Upper lobe of left lung (tissue), 6 donors: ENCODE data around the gene TMEM131L. TPM values are rescaled to one million over a fixed set of nuclear protein-coding genes. Genes with fewer than 3 reads are reported as not detected.

Source experiments
- ATAC-seq, 2 donors: fragments of 200-7000 bp; cut with Tn5 transposase; one replicate each; pipeline ENCODE4 v1.9.1; 2022; ENCODE audit warnings: mild to moderate bottlenecking in 2 of 2, moderate library complexity in 2 of 2; ENCODE audit not compliant: low FRiP score in 2 of 2
- DNase-seq, 2 donors: peaks; one replicate each; pipeline ENCODE4 v3.0.0-alpha.2; 2019 to 2020
- H3K27ac ChIP-seq, 4 donors: fragments of 200-600 bp; sonication (generic); one replicate each; pipeline ENCODE4 v1.5.1; 2016 to 2019
- H3K27me3 ChIP-seq, 4 donors: fragments of 200-600 bp; sonication (generic); one replicate each; pipeline ENCODE4 v1.5.1; 2017 to 2019
- H3K36me3 ChIP-seq, 4 donors: fragments of 200-600 bp; sonication (generic); one replicate each; pipeline ENCODE4 v1.5.1; 2016 to 2019
- H3K4me1 ChIP-seq, 4 donors: fragments of 200-600 bp; sonication (generic); one replicate each; pipeline ENCODE4 v1.5.1; 2018 to 2019
- H3K4me3 ChIP-seq, 4 donors: fragments of 200-600 bp; sonication (generic); one replicate each; pipeline ENCODE4 v1.5.1; 2017 to 2019; ENCODE audit warnings: mild to moderate bottlenecking in 2 of 4, moderate library complexity in 1 of 4
- H3K9me3 ChIP-seq, 4 donors: fragments of 200-600 bp; sonication (generic); one replicate each; pipeline ENCODE4 v1.5.1; 2018 to 2019
- CTCF ChIP-seq, 6 experiments: fragments of 450-650 bp in 4 of 6; fragments of 200-600 bp in 2 of 6; sonication (generic) in 2 of 6; IDR thresholded peaks; one replicate each; pipeline ENCODE4 v1.5.1; 2016 to 2019; ENCODE audit warnings: antibody characterized with exemption in 6 of 6
- EP300 ChIP-seq, 4 donors: sonication (generic); formaldehyde crosslinking; IDR thresholded peaks; one replicate each; pipeline ENCODE4 v1.5.1; 2017; ENCODE audit warnings: antibody characterized with exemption in 4 of 4, control low read depth in 2 of 4
- POLR2A ChIP-seq, 4 donors: fragments of 450-650 bp; IDR thresholded peaks; one replicate each; pipeline ENCODE4 v1.5.1; 2016 to 2017; ENCODE audit warnings: antibody characterized with exemption in 4 of 4, mild to moderate bottlenecking in 2 of 4
- POLR2AphosphoS5 ChIP-seq, 2 donors: sonication (generic); formaldehyde crosslinking; IDR thresholded peaks; one replicate each; pipeline ENCODE4 v1.5.1; 2017; ENCODE audit warnings: antibody characterized with exemption in 2 of 2
- WGBS, 2 donors: methylation state at CpG; one replicate each; pipeline ENCODE4 v1.1.5; 2017 to 2018; 5-methylcytosine and 5-hydroxymethylcytosine counted together
- total RNA-seq, 6 donors: library from RNA; depleted of rRNA in 4 of 6; stranded (reverse); fragments of >200 nt in 4 of 6; gene quantifications; one replicate each; pipeline versions ENCODE4 v1.1.0 to v1.2.1, GENCODE V29; 2016 to 2021
- donor health status: DM: no; HTN: no; CAD: no; lungs with moderate emphysema.
- donor health status: DM: no; HTN: yes; CAD: no; lungs with severe emphysema.

Gene TMEM131L
- total RNA-seq, 6 donors from 2014 or later: 12.3 to 28.8 (median 19.5) TPM

- ATAC-seq (no peak), DNase-seq (no peak)
- 82 to 84% methylated on average over 7 of the region's 7 CpGs for WGBS, 2 donors
- no peak overlapping the region for H3K27ac ChIP-seq
- no peak overlapping the region for H3K4me3 ChIP-seq
- peaks cover 0 to 3% (median 0%) of the 10 kb centered on the region in 4 donors for H3K9me3 ChIP-seq
- H3K36me3 ChIP-seq: peaks cover 3 to 6% (median 4%) of the 10 kb centered on the region in 4 donors
- TF ChIP-seq EP300 (IDR thresholded peaks at IDR 0.05) (no peak), CTCF (IDR thresholded peaks at IDR 0.05) (no peak), POLR2AphosphoS5 (IDR thresholded peaks at IDR 0.05) (no peak), POLR2A (IDR thresholded peaks at IDR 0.05) (no peak)
- H3K27me3 ChIP-seq: no peaks in the 10 kb centered on the region
- H3K4me1 ChIP-seq: peaks cover 0 to 6% (median 2%) of the 10 kb centered on the region in 4 donors
Measured at GRCh38 chr4:153641532-153641931, 175.4 kb downstream of the TMEM131L start.

GRCh38 chr4:153643406-153644383 lies 177.5 kb downstream of the TMEM131L start:
- no peak for TF ChIP-seq EP300 (IDR thresholded peaks at IDR 0.05)
- TF ChIP-seq POLR2A (IDR thresholded peaks at IDR 0.05): no peak
- peak in 5 of 6 experiments; percentile 22 to 54 (median 46) for TF ChIP-seq CTCF (IDR thresholded peaks at IDR 0.05)
- Histone ChIP-seq H3K36me3 (no peaks in the 10 kb centered on the region), H3K27me3 (no peaks in the 10 kb centered on the region), H3K27ac (peak overlapping the region in 1 of 4 donors; percentile 35), H3K9me3 (peaks cover 0 to 3% (median 0%) of the 10 kb centered on the region in 4 donors), H3K4me1 (peaks cover 0 to 6% (median 2%) of the 10 kb centered on the region in 4 donors), H3K4me3 (no peak overlapping the region)
- peak in 1 of 2 donors; percentile 54 for DNase-seq
- 75 to 81% methylated on average over 9 of the region's 9 CpGs for WGBS, 2 donors
- ATAC-seq: peak in 1 of 2 donors; percentile 75

- peak in 1 of 6 experiments; percentile 7 for TF ChIP-seq CTCF (IDR thresholded peaks at IDR 0.05)
- TF ChIP-seq EP300 (IDR thresholded peaks at IDR 0.05): no peak
- TF ChIP-seq POLR2AphosphoS5 (IDR thresholded peaks at IDR 0.05): no peak
- ATAC-seq: no peak
Measured at GRCh38 chr4:153645183-153645582, 179.0 kb downstream of the TMEM131L start.

GRCh38 chr4:153646261-153646660 lies 180.1 kb downstream of the TMEM131L start:
- DNase-seq (no peak), ATAC-seq (no peak)
- H3K36me3 ChIP-seq: no peaks in the 10 kb centered on the region
- H3K27ac ChIP-seq: no peak overlapping the region
- no peak overlapping the region for H3K4me3 ChIP-seq
- H3K4me1 ChIP-seq: peaks cover 0 to 11% (median 8%) of the 10 kb centered on the region in 4 donors
- 63 to 71% methylated on average over 1 of the region's 1 CpG for WGBS, 2 donors
- TF ChIP-seq EP300 (IDR thresholded peaks at IDR 0.05) (no peak), CTCF (IDR thresholded peaks at IDR 0.05) (no peak), POLR2A (IDR thresholded peaks at IDR 0.05) (no peak), POLR2AphosphoS5 (IDR thresholded peaks at IDR 0.05) (no peak)
- peaks cover 0 to 3% (median 0%) of the 10 kb centered on the region in 4 donors for H3K9me3 ChIP-seq
- H3K27me3 ChIP-seq: no peaks in the 10 kb centered on the region

More at GRCh38 chr4:153645183-153645582, 179.0 kb downstream of the TMEM131L start:
- H3K36me3 ChIP-seq: no peaks in the 10 kb centered on the region
- H3K9me3 ChIP-seq: peaks cover 0 to 3% (median 0%) of the 10 kb centered on the region in 4 donors
- H3K4me3 ChIP-seq: no peak overlapping the region
- H3K27me3 ChIP-seq: no peaks in the 10 kb centered on the region
- H3K27ac ChIP-seq: no peak overlapping the region
- 83 to 92% methylated on average over 1 of the region's 1 CpG for WGBS, 2 donors
- no peak for DNase-seq
- peaks cover 0 to 6% (median 2%) of the 10 kb centered on the region in 4 donors for H3K4me1 ChIP-seq
